Trophoblast cell (in vitro differentiated cells and primary cell): ENCODE measurements around the gene RALA. TPM values are rescaled to one million over a fixed set of nuclear protein-coding genes. Genes with fewer than 3 reads are reported as not detected.

Experiments used
- DNase-seq, 2 donors: peaks; one replicate each; pipeline ENCODE4 v3.0.0-alpha.2; 2016
- H2AFZ ChIP-seq: 2 replicates; pipeline ENCODE4 v1.6.1; 2013; ENCODE audit warnings: low read length, moderate library complexity, mild to moderate bottlenecking; ENCODE audit not compliant: insufficient read depth, poor library complexity
- H2AK5ac ChIP-seq: 2 replicates; pipeline ENCODE4 v1.6.1; 2013; ENCODE audit warnings: mild to moderate bottlenecking, low read length
- H2BK120ac ChIP-seq: 2 replicates; pipeline ENCODE4 v1.6.1; 2013; ENCODE audit warnings: low read length, mild to moderate bottlenecking, moderate library complexity; ENCODE audit not compliant: insufficient read depth, poor library complexity
- H2BK12ac ChIP-seq: 2 replicates; pipeline ENCODE4 v1.6.1; 2013; ENCODE audit warnings: mild to moderate bottlenecking, low read length, moderate library complexity
- H2BK5ac ChIP-seq: 2 replicates; pipeline ENCODE4 v1.6.1; 2013; ENCODE audit warnings: low read length, low read depth, moderate library complexity, mild to moderate bottlenecking; ENCODE audit not compliant: poor library complexity
- H3K14ac ChIP-seq: 2 replicates; pipeline ENCODE4 v1.6.1; 2013; ENCODE audit warnings: mild to moderate bottlenecking, low read length
- H3K18ac ChIP-seq: 2 replicates; pipeline ENCODE4 v1.6.1; 2013; ENCODE audit warnings: mild to moderate bottlenecking, low read length
- H3K23ac ChIP-seq: 2 replicates; pipeline ENCODE4 v1.6.1; 2013; ENCODE audit warnings: low read length
- H3K27ac ChIP-seq: 2 replicates; pipeline ENCODE4 v1.5.1; 2013; ENCODE audit warnings: low read depth, mild to moderate bottlenecking, inconsistent platforms, low read length, moderate library complexity
- H3K27me3 ChIP-seq: 2 replicates; pipeline ENCODE4 v1.6.1; 2013; ENCODE audit warnings: inconsistent platforms, mild to moderate bottlenecking, low read length, moderate library complexity; ENCODE audit not compliant: insufficient read depth
- H3K36me3 ChIP-seq, 2 experiments: 1 replicate in 1 of 2; 2 replicates in 1 of 2; pipeline ENCODE4 v1.6.1; 2013; ENCODE audit warnings: low read length in 2 of 2, mild to moderate bottlenecking in 2 of 2, moderate library complexity in 1 of 2; ENCODE audit not compliant: insufficient read depth in 2 of 2, control insufficient read depth in 1 of 2
- H3K4ac ChIP-seq: 2 replicates; pipeline ENCODE4 v1.6.1; 2013; ENCODE audit warnings: low read depth, mild to moderate bottlenecking, low read length, moderate library complexity
- H3K4me1 ChIP-seq, 2 experiments: 1 replicate in 1 of 2; 2 replicates in 1 of 2; pipeline ENCODE4 v1.6.1; 2013; ENCODE audit warnings: low read length in 2 of 2, mild to moderate bottlenecking in 2 of 2, moderate library complexity in 1 of 2; ENCODE audit not compliant: insufficient read depth in 2 of 2, control insufficient read depth in 1 of 2
- H3K4me2 ChIP-seq: 2 replicates; pipeline ENCODE4 v1.6.1; 2013; ENCODE audit warnings: inconsistent platforms, mild to moderate bottlenecking, low read length, moderate library complexity
- H3K4me3 ChIP-seq: 2 replicates; pipeline ENCODE4 v1.5.1; 2013; ENCODE audit warnings: mild to moderate bottlenecking, low read depth, low read length, inconsistent platforms
- H3K79me1 ChIP-seq: one replicate; pipeline ENCODE4 v1.6.1; 2013; ENCODE audit warnings: low read length
- H3K79me2 ChIP-seq: 2 replicates; pipeline ENCODE4 v1.6.1; 2013; ENCODE audit warnings: low read length, mild to moderate bottlenecking; ENCODE audit not compliant: control insufficient read depth, insufficient read depth, poor library complexity
- H3K9ac ChIP-seq: 2 replicates; pipeline ENCODE4 v1.6.1; 2013; ENCODE audit warnings: mild to moderate bottlenecking, low read length
- H3K9me3 ChIP-seq: 2 replicates; pipeline ENCODE4 v1.6.1; 2013; ENCODE audit warnings: low read depth, mild to moderate bottlenecking, control low read depth, inconsistent platforms, low read length; ENCODE audit not compliant: insufficient read depth
- H4K12ac ChIP-seq: 2 replicates; pipeline ENCODE4 v1.6.1; 2013; ENCODE audit warnings: low read depth, mild to moderate bottlenecking, low read length, moderate library complexity
- H4K8ac ChIP-seq: 2 replicates; pipeline ENCODE4 v1.6.1; 2013; ENCODE audit warnings: low read depth, mild to moderate bottlenecking, low read length, moderate library complexity
- H4K91ac ChIP-seq: one replicate; pipeline ENCODE4 v1.6.1; 2013; ENCODE audit warnings: low read depth, mild to moderate bottlenecking, low read length, moderate library complexity
- WGBS: extraction: QIAGEN DNeasy Blood & Tissue Kit; methylation state at CpG from one replicate; pipeline ENCODE4 v1.1.7; 2013; ENCODE audit warnings: missing lambda C conversion rate; ENCODE audit not compliant: insufficient read length, insufficient coverage; ENCODE audit errors: extremely low coverage; 5-methylcytosine and 5-hydroxymethylcytosine counted together
- polyA plus RNA-seq: library from polyadenylated mRNA; stranded (reverse); fragments of 200-250 nt; gene quantifications from 2 replicates; pipeline ENCODE4 v1.2.3, GENCODE V29; 2013

Gene RALA
- 42.3 and 43.6 TPM in 2 replicates for polyA plus RNA-seq

GRCh38 chr7:39623047-39623731, at the start of gene RALA:
Gene RALA (plus strand): TSS chr7:39623572. CDS start chr7:39686668, 63,096 bp downstream.
- H3K4me1 ChIP-seq, result peaks cover 0 to 5% of the 10 kb centered on the region in 2 experiments
- WGBS, result no CpG with 5 or more reads among the region's 56 CpGs
- peak within 1 kb of the TSS; percentile 94 for H2BK120ac ChIP-seq
- H3K23ac ChIP-seq, result no peak within 1 kb of the TSS
- peak within 1 kb of the TSS; percentile 38 for H2BK12ac ChIP-seq
- peak within 1 kb of the TSS; percentile 98 for H4K8ac ChIP-seq
- H2AK5ac ChIP-seq, result peak within 1 kb of the TSS; percentile 93
- peak within 1 kb of the TSS; percentile 96 for H3K14ac ChIP-seq
- peak; percentile 89 to 92 for DNase-seq
- H3K27ac ChIP-seq, result peak within 1 kb of the TSS; percentile 91
- H3K4me3 ChIP-seq, result peak within 1 kb of the TSS; percentile 98
- peak within 1 kb of the TSS; percentile 90 for H2BK5ac ChIP-seq
- peak within 1 kb of the TSS; percentile 96 for H3K18ac ChIP-seq
- H3K4ac ChIP-seq, result peak within 1 kb of the TSS; percentile 93
- peak within 1 kb of the TSS; percentile 100 for H2AFZ ChIP-seq
- no peaks in the 10 kb centered on the region for H3K27me3 ChIP-seq
- H3K9me3 ChIP-seq, result no peaks in the 10 kb centered on the region
- no peaks in the 10 kb centered on the region for H3K36me3 ChIP-seq
- H4K91ac ChIP-seq, result peak within 1 kb of the TSS; percentile 95
- H3K9ac ChIP-seq, result peak within 1 kb of the TSS; percentile 95
- H3K4me2 ChIP-seq, result peak within 1 kb of the TSS; percentile 98
- H4K12ac ChIP-seq, result peak within 1 kb of the TSS; percentile 94
- H3K79me1 ChIP-seq, result peaks cover 13% of the 10 kb centered on the region
- peaks cover 19% of the 10 kb centered on the region for H3K79me2 ChIP-seq

GRCh38 chr7:39574673-39575349, 48.6 kb upstream of the RALA start:
- Histone ChIP-seq H3K4me3 (no peak overlapping the region), H3K4ac (no peak overlapping the region), H3K27ac (no peak overlapping the region), H2AK5ac (no peak overlapping the region), H3K36me3 (peaks cover 9 to 15% of the 10 kb centered on the region in 2 experiments), H3K18ac (no peak overlapping the region), H3K4me2 (no peak overlapping the region), H2AFZ (no peak overlapping the region), H3K14ac (no peak overlapping the region), H3K9ac (no peak overlapping the region), H3K79me2 (no peaks in the 10 kb centered on the region), H4K8ac (no peak overlapping the region), H2BK5ac (no peak overlapping the region), H4K91ac (no peak overlapping the region), H3K9me3 (peaks cover 6% of the 10 kb centered on the region), H2BK12ac (no peak overlapping the region), H3K23ac (no peak overlapping the region), H3K79me1 (no peaks in the 10 kb centered on the region), H3K27me3 (no peaks in the 10 kb centered on the region), H3K4me1 (peaks cover 2 to 5% of the 10 kb centered on the region in 2 experiments), H4K12ac (no peak overlapping the region), H2BK120ac (no peak overlapping the region)
- WGBS, result no CpG with 5 or more reads among the region's 2 CpGs
- DNase-seq, result peak; percentile 42 to 68

GRCh38 chr7:39577229-39577874, 46.0 kb upstream of the RALA start:
- Histone ChIP-seq H3K4me2 (no peak overlapping the region), H3K23ac (no peak overlapping the region), H4K8ac (no peak overlapping the region), H3K79me1 (no peaks in the 10 kb centered on the region), H3K4me1 (peaks cover 2 to 5% of the 10 kb centered on the region in 2 experiments), H2BK5ac (no peak overlapping the region), H4K12ac (no peak overlapping the region), H2BK12ac (no peak overlapping the region), H3K4ac (no peak overlapping the region), H3K9me3 (peaks cover 6% of the 10 kb centered on the region), H3K4me3 (no peak overlapping the region), H3K79me2 (no peaks in the 10 kb centered on the region), H3K27me3 (no peaks in the 10 kb centered on the region), H2AFZ (no peak overlapping the region), H3K18ac (no peak overlapping the region), H3K14ac (no peak overlapping the region), H2AK5ac (no peak overlapping the region), H2BK120ac (no peak overlapping the region), H3K9ac (no peak overlapping the region), H4K91ac (no peak overlapping the region), H3K27ac (no peak overlapping the region), H3K36me3 (peaks cover 7 to 12% of the 10 kb centered on the region in 2 experiments)
- no CpG with 5 or more reads among the region's 27 CpGs for WGBS
- no peak for DNase-seq

GRCh38 chr7:39580149-39580874, 43.1 kb upstream of the RALA start:
- Histone ChIP-seq H3K36me3 (peaks cover 7% of the 10 kb centered on the region in 2 experiments), H3K79me2 (no peaks in the 10 kb centered on the region), H4K12ac (no peak overlapping the region), H3K9me3 (peaks cover 6% of the 10 kb centered on the region), H3K14ac (no peak overlapping the region), H3K4me3 (no peak overlapping the region), H4K91ac (no peak overlapping the region), H3K18ac (no peak overlapping the region), H2AK5ac (no peak overlapping the region), H3K4ac (no peak overlapping the region), H3K27ac (no peak overlapping the region), H3K4me2 (no peak overlapping the region), H3K4me1 (no peaks in the 10 kb centered on the region), H3K27me3 (no peaks in the 10 kb centered on the region), H4K8ac (no peak overlapping the region), H3K23ac (no peak overlapping the region), H2AFZ (no peak overlapping the region), H2BK5ac (no peak overlapping the region), H3K9ac (no peak overlapping the region), H2BK120ac (no peak overlapping the region), H2BK12ac (no peak overlapping the region), H3K79me1 (no peaks in the 10 kb centered on the region)
- peak; percentile 81 to 96 for DNase-seq
- no CpG with 5 or more reads among the region's 8 CpGs for WGBS
